Activated T-helper 9 cell treated with anti-CD3 and anti-CD28 coated beads, Interleukin-2, amount 50 U/mL, for 16 hours (primary cell): ENCODE measurements around the gene SENP1.
"Not testable (repeated sequence)": the region's sequence is repeated elsewhere in the genome, so short reads cannot be mapped to it uniquely, and the experiment has no call there.

Experiments used
- DNase-seq: peaks from one replicate; pipeline ENCODE4 v3.0.0-alpha.2; 2020; ENCODE audit warnings: low read depth

Gene SENP1

DNA sequence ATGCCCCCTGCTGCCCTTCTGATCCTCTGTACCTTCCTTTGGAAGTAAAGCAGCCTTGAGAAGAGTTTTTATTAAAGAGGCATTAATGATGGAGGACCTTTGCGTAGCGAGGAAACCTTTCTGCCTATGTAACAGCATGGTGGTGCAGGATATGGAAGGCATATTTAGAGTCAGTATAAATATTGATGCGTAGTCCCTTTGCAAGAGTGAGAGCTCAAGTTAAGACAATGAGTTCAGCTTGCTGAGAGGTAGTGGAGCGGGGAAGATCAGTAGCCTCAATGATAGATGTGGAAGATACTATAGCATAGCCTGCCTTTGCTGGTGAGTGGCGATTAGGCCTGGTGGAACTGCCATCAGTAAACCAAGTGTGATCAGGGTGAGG is 5.4 kb upstream of the SENP1 start:
- DNase-seq: not testable (repeated sequence)

DNA sequence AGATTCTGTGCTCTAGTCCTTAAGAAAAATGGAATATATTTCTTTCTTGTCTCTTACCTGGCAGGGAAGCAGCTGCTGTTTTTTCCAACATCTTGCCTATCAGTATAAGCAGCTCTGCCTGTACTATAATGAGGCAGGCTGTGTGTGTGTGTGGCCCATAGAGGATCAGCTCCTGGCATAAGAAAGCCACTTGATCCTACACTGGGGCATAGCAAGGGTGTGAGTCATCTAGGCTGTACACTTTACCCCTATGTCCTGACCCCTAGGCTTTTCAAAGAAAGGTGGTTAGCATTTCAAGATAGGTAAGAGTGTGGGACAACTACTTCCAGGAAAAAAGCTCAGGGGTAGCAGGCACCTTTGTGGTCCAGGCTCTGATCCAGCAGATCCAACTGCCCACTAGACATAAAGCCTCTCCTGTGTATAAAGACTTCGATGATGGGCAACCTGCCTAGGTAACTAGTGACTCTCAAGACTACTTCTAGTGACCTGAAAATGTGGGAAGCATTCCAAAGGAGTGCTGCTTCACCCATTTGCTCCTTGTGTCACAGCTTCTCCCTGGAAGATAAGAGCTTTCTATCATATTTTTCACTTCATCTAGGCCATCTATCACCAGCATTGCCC is 4.9 kb upstream of the SENP1 start:
- DNase-seq: no peak

DNA sequence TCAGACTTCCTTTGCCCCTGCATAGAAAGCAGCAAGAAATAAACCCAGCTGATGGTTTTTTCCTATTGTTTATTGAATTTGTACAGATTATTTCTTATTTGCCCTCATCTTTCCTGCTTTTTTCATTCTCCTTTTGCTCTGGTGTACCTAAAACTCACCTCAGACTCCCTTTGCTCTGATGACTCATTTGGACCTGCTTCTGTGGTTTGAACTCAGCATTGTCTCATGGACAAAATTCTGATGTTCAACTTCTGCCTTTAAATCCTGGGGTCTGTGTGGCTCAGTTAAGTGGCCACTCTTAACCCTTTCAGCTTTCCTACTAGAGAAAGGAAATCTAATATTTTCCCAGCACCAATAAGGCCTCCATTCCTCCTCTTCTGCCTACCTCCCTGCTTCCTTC is 3.5 kb upstream of the SENP1 start:
- DNase-seq: no peak

DNA sequence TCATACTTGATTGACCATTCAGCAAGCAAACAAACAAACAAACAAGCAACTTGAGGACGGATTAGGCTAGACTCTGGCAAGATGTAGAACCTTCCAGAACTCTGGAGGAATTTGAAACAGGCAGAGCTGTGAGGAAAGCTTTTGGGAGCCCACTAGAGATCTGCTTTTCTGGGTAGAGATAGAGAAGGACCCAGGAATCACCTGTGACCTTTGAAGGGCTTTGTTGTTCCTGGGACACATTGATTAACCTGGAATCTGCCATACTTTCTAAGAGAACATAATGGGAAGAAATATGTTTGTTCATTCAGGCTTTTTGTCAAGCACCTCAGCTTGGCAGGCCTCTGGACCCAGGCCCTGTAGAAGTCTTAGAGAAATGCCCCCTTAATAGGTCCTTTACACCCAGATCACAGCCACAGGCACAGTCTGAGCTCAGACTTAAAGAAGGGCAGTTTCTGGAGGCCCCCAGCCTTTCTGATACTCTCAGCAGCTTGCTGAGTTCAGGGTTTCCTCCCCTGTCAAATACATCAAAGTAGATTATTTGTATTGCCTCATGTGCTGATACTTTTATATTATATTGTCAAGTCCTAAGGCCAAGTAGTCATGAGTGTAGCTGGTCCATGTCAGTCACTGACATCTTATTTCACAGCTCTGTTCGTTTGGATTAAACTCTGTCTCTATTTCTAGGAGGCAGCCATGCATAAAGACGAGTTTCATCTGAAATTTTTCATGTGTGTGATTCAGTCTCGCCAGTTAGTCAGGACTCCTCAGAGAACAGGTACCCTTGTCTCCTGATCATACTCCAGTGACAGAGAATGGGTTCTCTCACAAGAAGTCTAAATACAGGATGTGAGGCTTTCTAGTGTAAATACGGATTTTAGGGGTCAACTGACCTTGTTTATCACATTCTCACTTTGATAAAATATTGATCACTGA is 1.1 kb upstream of the SENP1 start:
- DNase-seq: no peak

DNA sequence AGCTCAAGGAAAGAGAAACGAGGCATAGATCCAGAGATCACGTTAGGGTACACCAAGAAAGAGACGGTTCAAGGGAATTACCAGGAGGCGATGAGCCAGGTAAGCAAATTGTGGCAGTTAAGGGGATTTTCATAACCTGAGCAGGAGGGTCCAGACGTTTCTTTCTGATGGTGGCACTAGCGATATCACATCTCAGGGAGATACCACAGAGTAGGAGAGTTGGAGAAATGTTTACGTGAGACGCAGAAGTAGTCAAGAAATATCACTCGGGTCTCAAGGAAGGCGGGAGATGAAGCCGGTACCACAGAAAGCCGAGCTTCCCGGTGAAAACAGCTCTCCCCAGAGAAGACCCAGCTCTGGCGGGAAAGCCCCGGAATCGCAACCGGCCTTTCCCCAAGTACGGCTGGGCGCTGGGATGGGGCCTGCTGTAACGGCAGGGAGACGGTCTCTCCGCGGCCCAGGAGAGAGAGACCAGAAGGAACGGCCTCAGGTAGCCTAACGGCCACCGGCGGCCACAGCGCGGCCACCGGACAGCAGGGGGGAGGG is 485 bp downstream of the SENP1 start:
- peak; percentile 42 for DNase-seq

DNA sequence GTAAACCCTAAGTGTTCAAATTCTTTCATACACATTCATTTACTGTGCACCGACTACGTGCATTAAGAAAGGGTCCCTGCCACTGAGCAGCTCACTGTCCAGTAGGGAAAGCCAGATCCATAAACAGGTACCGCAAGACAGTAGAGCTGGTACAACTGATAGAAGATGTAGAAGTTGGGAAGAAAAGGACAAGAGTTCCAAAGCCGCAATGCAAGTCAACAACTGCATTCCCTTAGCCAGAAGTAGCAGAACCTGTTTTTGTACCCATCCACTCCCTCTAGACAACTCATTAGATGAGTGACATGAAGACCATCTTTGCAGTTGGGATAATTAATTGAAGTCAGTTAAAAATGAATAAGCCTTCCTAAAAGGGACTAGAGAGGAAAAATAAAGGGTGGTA is 1.3 kb downstream of the SENP1 start:
- DNase-seq: no peak

DNA sequence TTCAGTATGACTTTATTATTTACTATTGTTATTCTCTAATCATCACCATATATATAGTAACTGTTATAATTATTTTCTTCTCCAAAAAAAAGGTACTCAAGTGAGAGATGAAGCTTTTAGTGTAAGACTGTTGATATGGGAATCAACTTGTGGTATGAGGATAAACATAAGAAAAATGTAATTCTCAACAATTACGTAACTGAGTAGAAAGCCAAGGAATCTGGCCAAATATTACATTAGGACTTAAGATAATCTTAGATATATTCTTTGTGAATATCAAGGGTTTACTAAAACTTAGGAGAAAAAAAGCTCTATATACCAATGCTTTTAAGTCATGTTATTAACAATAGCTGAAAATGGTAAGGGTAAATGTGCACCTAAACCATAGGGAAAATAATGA is 13.3 kb downstream of the SENP1 start:
- DNase-seq: no peak

DNA sequence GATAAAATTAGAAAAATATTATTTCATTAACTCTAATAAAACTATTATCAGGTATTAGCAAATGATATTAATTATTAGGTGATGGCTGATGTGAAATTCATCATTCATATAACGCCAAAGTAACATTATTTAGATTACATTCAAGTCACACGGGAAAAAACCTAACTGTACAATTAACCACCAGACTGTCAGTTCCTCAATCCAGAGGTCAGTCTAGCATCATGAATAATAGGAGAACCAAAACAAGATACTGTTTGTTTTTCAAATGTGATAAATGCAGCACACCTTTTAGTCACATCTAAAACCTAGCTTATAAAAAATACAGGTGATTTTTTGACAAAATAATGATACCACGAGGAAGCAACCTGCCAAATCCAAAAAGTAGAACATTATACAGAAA is 19.6 kb downstream of the SENP1 start:
- no peak for DNase-seq

DNA sequence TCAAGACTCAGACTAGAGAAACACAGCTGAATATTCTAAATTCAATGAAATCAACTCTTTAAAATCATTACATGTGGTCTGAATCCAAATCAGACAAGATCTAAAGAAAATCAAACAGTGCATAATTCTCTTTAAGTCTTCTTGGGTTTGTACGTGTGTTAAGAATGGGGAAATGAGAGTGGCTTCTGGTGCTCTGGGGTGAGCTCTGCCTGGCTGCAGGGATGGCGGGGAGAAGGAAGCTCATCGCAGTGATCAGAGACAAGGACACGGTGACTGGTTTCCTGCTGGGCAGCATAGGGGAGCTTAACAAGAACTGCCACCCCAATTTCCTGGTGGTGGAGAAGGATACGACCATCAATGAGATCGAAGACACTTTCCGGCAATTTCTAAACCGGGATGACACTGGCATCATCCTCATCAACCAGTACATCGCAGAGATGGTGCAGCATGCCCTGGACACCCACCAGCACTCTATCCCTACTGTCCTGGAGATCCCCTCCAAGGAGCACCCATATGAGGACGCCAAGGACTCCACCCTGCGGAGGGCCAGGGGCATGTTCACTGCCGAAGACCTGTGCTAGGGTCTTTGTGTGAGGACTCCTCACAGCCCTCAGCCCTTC is 20.9 kb downstream of the SENP1 start:
- no peak for DNase-seq

DNA sequence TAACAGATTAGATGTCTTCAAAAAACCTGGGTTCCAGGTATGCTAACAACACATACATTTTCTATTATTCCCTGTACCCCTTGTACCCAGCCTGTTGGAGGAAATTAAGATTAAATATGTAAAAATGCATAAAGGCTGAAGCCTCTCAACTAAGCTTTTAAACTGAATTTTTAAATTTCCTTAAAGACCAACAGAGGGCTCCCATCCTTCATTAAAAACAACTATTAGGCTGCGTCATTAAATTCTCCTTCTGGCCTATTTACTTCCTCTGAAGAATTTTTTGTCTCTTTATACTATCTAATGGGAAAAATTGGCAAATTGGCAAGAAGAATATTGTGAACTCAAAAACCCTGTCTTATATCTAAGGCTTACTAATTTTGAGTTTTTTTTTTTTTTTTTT is 21.8 kb downstream of the SENP1 start:
- no peak for DNase-seq

DNA sequence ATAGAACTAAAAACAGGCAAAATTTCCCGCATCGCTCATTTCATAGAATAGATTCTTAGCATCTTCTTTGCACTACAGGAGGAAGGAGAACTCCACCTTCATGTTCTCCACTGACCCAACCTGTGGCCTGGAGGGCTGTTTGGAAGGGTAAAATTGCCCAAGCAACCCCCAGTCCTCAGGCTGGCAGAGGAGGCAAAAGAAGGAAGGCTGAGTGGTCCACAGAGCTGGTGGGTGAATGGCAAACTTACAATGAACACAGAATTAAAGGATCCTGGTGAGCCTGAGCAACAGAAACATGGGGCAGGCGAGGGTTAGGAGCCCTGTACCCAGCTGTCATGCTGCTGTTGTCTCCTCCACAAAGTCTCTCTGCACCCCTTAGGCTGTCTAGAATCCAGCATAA is 25.1 kb downstream of the SENP1 start:
- DNase-seq: no peak

DNA sequence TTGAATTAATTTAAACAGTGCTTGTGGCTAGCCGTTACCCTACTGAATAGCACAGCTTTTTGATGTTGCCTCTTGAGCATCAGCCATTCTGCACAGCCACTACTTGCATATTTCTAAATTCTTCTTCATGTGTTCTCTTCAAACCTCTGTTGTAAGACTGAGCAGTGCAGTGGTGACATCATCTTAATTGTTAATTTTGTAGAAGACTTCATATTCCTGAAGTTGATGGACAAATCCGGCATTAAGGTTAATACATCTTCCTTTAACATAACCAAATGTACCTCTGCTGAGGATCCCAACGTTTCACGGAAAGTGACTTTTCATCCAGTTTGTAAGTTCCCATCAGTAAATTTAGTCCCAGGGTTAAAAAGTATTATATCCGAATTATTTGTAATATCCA is 25.6 kb downstream of the SENP1 start:
- DNase-seq: no peak

DNA sequence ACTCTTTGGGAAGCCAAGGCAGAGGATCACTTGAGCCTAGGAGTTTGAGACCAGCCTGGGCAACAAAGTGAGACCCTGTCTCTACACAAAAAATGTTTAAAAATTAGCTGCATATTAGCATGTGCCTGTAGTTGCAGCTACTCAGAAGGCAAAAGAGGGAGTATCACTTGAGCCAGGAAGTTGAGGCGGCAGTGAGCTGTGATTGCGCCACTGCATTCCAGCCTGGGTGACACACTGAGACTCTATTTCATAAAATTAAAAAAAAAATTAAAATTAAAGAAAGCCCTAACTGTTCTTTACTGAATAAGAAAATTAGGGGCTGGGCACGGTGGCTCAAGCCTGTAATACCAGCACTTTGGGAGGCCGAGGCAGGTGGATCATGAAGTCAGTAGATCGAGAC is 27.0 kb downstream of the SENP1 start:
- DNase-seq: no peak

DNA sequence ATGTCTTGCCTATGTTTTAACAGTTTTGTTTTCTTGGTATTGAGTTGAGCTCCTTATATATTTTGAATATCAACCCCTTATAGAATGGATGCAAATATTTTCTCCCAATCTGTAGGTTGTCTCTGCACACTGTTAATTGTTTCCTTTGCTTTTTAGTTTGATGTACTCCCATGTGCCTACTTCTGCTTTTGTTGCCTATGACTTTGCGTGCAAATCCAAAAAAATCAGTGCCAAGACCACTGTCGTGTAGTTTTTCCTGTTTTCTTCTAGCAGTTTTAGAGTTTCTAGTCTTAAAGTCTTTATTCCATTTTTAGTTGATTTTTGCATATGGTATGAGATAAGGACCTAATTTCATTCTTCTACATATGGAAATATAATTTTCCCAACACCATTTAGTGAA is 28.8 kb downstream of the SENP1 start:
- no peak for DNase-seq

DNA sequence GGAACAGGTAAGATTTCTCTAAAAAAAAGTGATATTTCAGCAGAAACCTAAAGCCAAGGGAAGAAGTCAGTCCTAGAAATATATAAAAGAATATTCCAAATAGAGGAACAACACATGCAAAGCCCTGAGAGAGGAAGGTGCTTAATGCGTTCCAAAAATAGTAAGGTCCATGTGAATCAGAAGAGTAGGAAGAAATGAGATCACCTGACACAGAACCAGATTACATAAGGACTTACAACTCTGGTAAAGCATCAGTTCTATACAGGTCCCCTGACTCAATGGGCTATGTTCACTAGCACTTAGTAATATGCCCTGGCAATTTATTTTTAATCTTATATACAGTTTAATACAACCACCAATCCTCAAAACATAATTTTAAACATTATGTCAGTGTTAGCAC is 30.0 kb downstream of the SENP1 start:
- no peak for DNase-seq

DNA sequence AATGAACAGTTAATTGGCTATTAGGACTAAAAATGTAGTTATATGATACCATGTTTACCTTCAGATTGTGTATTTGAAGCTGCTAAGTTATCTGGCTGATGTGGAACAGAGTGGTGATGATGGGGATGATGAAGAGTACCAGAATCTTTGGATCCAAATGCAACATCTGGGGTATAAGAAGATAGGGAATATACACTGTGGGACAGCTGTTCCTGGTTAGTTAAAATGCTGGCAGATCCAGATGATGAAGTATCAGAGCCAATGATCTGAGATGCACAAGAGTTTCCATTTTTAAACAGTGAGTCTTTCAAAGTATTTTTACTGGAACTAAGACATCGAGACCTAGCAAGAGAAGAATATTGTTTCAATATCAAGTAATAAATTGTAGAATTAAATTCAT is 31.6 kb downstream of the SENP1 start:
- DNase-seq: no peak

DNA sequence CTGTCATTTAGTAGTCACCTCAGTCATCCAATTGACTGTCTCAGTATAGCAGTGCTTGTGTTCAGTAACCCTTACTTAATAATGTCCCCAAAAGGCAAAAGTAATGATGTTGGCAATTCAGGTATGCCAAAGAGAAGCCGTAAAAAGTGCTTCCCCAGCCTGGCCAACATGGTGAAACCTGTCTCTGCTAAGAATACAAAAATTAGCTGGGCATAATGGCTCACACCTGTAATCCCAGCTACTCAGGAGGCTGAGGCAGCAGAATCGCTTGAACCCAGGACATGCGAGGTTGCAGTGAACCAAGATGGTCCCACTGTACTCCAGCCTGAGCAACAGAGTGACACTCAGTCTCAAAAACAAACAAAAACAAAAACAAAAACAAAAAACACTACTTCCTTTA is 33.6 kb downstream of the SENP1 start:
- DNase-seq: no peak

DNA sequence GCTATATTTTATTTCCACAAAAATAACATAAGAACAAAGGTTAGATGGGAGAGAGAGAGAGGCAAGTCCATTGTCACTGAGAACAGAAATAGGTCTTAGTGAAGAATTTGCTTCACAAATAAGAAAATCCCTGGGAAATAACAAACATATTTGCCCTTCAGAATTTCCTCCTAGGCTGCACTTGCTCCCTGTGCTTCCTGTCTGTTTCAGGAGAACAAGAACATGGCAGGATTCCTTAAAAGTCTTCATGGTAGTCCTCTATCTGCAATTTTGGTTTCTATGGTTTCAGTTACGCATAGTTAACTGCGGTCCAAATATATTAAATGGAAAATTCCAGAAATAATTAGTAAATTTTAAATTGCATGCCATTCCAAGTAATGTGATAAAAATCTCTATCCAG is 34.1 kb downstream of the SENP1 start:
- DNase-seq: no peak

DNA sequence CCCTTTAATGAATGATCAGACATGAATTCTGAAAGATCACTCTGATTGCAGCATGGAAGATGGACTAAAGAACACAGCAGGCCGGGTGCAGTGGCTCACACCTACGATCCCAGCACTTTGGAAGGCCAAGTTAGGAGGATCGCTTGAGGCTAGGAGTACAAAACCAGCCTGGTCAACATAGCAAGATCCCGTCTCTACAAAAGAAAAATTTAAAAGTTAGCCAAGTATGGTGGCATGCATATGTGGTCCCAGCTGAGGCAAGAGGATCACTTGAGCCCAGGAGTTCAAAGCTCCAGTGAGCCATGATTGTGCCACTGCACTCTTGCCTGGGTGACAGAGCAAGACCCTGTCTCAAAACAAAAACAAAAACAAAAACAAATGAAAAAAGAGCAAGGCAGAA is 35.1 kb downstream of the SENP1 start:
- no peak for DNase-seq

DNA sequence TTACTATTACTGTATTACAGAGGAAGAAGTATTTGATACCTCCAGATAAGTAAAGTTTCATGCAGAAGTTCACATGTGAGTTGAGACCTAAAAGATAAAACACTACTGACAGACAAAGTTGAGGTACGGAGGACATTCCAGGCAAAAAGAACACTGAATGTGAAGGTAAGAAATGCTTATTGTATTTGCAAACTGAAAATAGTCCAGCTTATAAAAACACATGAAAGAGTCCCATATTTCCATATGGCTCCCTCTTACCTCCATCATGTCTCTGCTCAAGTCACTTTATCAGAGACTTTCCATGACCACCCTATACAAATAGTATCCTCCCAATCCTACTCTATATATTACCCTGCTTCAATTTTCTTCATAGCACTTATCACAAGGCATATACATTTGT is 35.8 kb downstream of the SENP1 start:
- no peak for DNase-seq

DNA sequence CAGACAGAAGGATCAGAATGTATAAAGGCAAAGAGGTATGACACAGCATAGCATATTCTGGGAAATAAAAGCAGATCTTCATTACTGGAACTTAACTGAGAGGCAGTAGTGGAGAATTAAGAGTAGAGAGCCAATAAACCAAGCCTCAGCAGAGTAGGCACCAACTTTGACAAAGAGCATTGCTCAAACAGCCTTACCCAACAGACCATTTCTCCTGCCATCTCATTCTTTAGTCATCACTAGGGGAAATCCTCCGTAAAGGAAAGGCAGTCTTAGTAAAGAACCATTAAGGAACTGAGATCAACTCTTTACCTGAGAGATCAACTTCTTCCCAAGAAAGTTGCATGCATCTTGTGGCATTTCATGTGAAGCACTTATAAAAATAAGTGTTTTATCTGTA is 36.6 kb downstream of the SENP1 start:
- DNase-seq: no peak

DNA sequence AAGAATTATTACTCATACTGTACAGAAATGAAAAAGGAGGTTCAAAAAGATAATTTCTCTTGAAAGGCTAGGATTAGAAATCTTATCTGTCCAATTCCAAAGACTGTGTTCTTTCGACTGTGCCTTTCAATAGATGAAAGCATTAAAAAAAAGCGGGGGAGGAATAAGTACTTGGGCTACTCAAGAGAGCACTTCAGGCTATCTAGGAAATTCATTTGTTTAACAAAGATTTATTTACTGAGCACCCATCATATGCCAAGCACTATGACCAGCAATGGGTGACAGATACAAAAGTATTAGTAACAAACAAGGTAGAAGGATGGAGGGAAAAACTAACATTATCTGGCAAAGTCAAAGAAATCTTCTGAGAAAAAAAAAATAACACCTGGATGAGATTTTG is 37.4 kb downstream of the SENP1 start:
- DNase-seq: no peak
